Heart right ventricle (tissue), 16 donors: ENCODE results near the gene RASL10A. TPM values are rescaled to one million over a fixed set of nuclear protein-coding genes. Genes with fewer than 3 reads are reported as not detected.

Source experiments
- ATAC-seq, 8 donors: fragments of 200-7000 bp; cut with Tn5 transposase; one replicate each; pipeline ENCODE4 v1.9.1; 2020; ENCODE audit warnings: mild to moderate bottlenecking in 8 of 8, moderate library complexity in 8 of 8, moderate number of reproducible peaks in 1 of 8
- DNase-seq, 2 donors: peaks; one replicate each; pipeline ENCODE4 v3.0.0-alpha.2; 2020
- H3K27ac ChIP-seq, 10 donors: fragments of 200-600 bp; sonication (generic) in 2 of 10; one replicate each; pipeline versions ENCODE4 v1.5.0 to v1.8.0; 2020 to 2022; ENCODE audit warnings: mild to moderate bottlenecking in 3 of 10
- H3K27me3 ChIP-seq, 7 donors: fragments of 200-600 bp; one replicate each; pipeline ENCODE4 v1.8.0; 2021 to 2022; ENCODE audit warnings: mild to moderate bottlenecking in 2 of 7
- H3K36me3 ChIP-seq, 9 donors: fragments of 200-600 bp; sonication (generic) in 1 of 9; one replicate each; pipeline versions ENCODE4 v1.5.0 to v1.8.0; 2020 to 2022; ENCODE audit warnings: mild to moderate bottlenecking in 2 of 9
- H3K4me1 ChIP-seq, 9 donors: fragments of 200-600 bp; sonication (generic) in 1 of 9; one replicate each; pipeline versions ENCODE4 v1.5.0 to v1.8.0; 2020 to 2022; ENCODE audit warnings: mild to moderate bottlenecking in 4 of 9
- H3K4me3 ChIP-seq, 10 donors: fragments of 200-600 bp; sonication (generic) in 2 of 10; one replicate each; pipeline versions ENCODE4 v1.5.0 to v1.8.0; 2020 to 2022; ENCODE audit warnings: mild to moderate bottlenecking in 7 of 10, moderate library complexity in 2 of 10
- H3K9me3 ChIP-seq, 11 donors: fragments of 200-600 bp in 10 of 11; sonication (generic) in 2 of 11; one replicate each; pipeline versions ENCODE4 v1.5.0 to v1.8.0; 2013 to 2022; ENCODE audit warnings: mild to moderate bottlenecking in 2 of 11, control low read depth in 1 of 11, moderate library complexity in 1 of 11
- CTCF ChIP-seq, 9 donors: fragments of 200-600 bp; sonication (generic) in 2 of 9; IDR thresholded peaks; one replicate each; pipeline versions ENCODE4 v1.5.0 to v1.8.0; 2021 to 2022; ENCODE audit warnings: antibody characterized with exemption in 9 of 9, mild to moderate bottlenecking in 5 of 9, moderate library complexity in 1 of 9
- WGBS, 2 donors: extraction: QIAGEN DNeasy Blood & Tissue Kit; methylation state at CpG; one replicate each; pipeline ENCODE4 v1.1.7; 2013; ENCODE audit warnings: inconsistent platforms in 1 of 2; 5-methylcytosine and 5-hydroxymethylcytosine counted together
- intact Hi-C, 10 donors: fragments of 100-400 bp; cut with DNase I; formaldehyde crosslinking; loops; one replicate each; pipeline versions ENCODE4 v1.11.1 to v1.14.2; 2022
- polyA plus RNA-seq, 2 donors: library from polyadenylated mRNA; stranded (reverse); fragments of 200-250 nt; gene quantifications; one replicate each; pipeline ENCODE4 v1.2.3, GENCODE V29; 2013
- total RNA-seq, 10 donors: library from RNA; stranded (reverse); fragmentation: NEBNext Ultra II Directional in 3 of 10; extraction: Animal tissue kit (Norgen Biotek cat#: 25700) in 3 of 10; gene quantifications; one replicate each; pipeline versions ENCODE4 v1.2.1 to v1.2.4, GENCODE V29; 2021 to 2023
- donor health status: Arrhythmogenic right ventricular cardiomyopathy.
- donor health status: ischemic (EF 13 %, LVEDD 7.1; RV severe dilation, severe dysfunction).
- donor health status: healthy with polysubstance abuse.
- donor health status: DM: no; HTN: yes; CAD: no.
- donor health status: DM: no; HTN: no; CAD: no.
- donor health status: ischemic (EF 25% LVEDD 6.9; RV normal size, moderate dysfunction).
- donor health status: ischemic (EF 25% LVEDD 5.7; RV mildly dilated, moderate dysfunction).
- donor health status: healthy.
- donor health status: DM: yes; HTN: yes; CAD: no.
- donor health status: Ischemic cardiomyopathy.
- donor health status: ischemic (EF 35%, LVEDD 5.7; RV mildly dilated, moderate dysfunction).
- donor health status: nonischemic (EF 11% LVEDD 7.7; RV severe dilation, severe dysfunction).
- donor health status: DM: yes; HTN: yes; CAD: no.
- donor health status: PGD.
- donor health status: ischemic (EF 29% LVEDD 5.4; RV normal size, mild dysfunction).
- donor health status: nonischemic (EF 23%, LVEDD 6.1; RV moderate dilation, normal function).

The RASL10A gene
- total and polyA plus RNA-seq, 12 donors = 0.87 to 4.3 (median 1.7) TPM

- Histone ChIP-seq H3K27ac (no peak overlapping the region), H3K36me3 (peaks cover 0 to 100% (median 35%) of the 10 kb centered on the region in 9 donors)
- no peak for ATAC-seq
Observed at GRCh38 chr22:29335656-29336055, 20.2 kb upstream of the RASL10A start.

DNA sequence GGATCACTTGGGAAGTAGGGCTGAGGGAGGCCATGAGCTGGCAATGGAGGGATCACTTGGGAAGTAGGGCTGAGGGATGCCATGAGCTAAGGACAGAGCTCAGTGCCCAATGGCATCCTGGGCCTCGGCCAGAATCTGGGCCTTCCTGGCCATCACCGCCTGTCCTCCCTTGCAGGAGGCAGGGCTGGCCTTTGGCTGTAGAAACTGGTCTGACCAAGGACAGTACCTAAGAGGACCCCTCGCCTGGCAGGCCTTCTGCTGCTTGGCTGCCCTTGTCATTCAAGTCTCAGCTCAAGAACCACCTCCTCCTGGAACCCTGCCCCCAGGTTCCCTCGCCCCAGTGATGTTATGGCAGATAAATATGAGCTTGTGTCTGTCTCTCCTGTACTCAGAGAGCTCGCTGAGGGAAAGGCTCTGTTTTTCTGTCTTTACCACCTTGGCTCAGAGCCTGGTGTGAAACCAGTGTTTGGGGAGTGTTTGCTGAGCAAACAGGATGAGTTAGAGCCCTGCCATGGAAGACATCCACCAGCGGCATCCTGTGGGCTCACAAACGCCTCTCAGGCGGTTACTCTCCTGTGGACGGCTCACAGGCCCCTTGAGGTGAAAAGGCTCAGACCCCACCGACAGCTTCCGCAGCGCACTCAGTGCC, 19.3 kb upstream of the RASL10A start:
- Histone ChIP-seq H3K4me1 (peaks cover 0 to 24% (median 14%) of the 10 kb centered on the region in 9 donors), H3K4me3 (no peak overlapping the region), H3K27me3 (no peaks in the 10 kb centered on the region), H3K36me3 (peaks cover 0 to 100% (median 33%) of the 10 kb centered on the region in 9 donors), H3K9me3 (no peaks in the 10 kb centered on the region), H3K27ac (no peak overlapping the region)
- WGBS, 2 donors = 93 to 96% methylated on average over 12 of the region's 12 CpGs
- DNase-seq (no peak), ATAC-seq (no peak)
- intact Hi-C loops = no loop called here
- no peak for TF ChIP-seq CTCF (IDR thresholded peaks at IDR 0.05)

More at GRCh38 chr22:29335656-29336055, 20.2 kb upstream of the RASL10A start:
- Histone ChIP-seq H3K4me3 (no peak overlapping the region), H3K4me1 (peaks cover 0 to 18% (median 12%) of the 10 kb centered on the region in 9 donors), H3K27me3 (no peaks in the 10 kb centered on the region), H3K9me3 (no peaks in the 10 kb centered on the region)
- no peak for DNase-seq
- WGBS, 2 donors = 94% methylated on average over 11 of the region's 11 CpGs
- TF ChIP-seq CTCF (IDR thresholded peaks at IDR 0.05) = no peak
- intact Hi-C loops = no loop called here

DNA sequence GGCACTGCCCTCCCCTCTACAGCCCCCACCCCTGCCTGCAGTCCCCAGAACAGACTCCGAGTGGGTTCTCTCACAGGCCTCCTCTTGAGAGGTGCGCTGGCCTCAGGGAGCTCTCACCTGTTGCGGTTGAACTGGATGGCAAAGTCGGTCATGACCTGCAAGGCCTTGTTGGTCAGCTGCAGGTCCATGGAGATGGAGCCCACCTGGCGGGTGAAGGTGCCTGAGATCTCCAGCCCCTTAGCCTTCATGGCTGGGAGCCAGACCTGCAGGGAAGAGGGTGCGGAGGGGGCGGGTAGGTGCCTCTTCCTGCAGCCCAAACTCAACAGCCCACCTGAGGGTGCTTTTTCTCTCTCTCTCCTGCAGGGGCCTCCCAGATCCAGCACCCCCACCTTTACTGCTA, 18.7 kb upstream of the RASL10A start:
- no peak overlapping the region for H3K4me3 ChIP-seq
- no peak for TF ChIP-seq CTCF (IDR thresholded peaks at IDR 0.05)
- WGBS, 2 donors = 96 to 98% methylated on average over 7 of the region's 7 CpGs
- ATAC-seq = no peak
- intact Hi-C loops = no loop called here
- H3K9me3 ChIP-seq = no peaks in the 10 kb centered on the region
- H3K27ac ChIP-seq = no peak overlapping the region
- H3K27me3 ChIP-seq = no peaks in the 10 kb centered on the region
- peaks cover 0 to 24% (median 14%) of the 10 kb centered on the region in 9 donors for H3K4me1 ChIP-seq
- H3K36me3 ChIP-seq = peaks cover 0 to 100% (median 28%) of the 10 kb centered on the region in 9 donors
- DNase-seq = no peak

- intact Hi-C loops = no loop called here
- Histone ChIP-seq H3K4me3 (no peak overlapping the region), H3K9me3 (no peaks in the 10 kb centered on the region), H3K36me3 (peaks cover 0 to 100% (median 22%) of the 10 kb centered on the region in 9 donors), H3K27ac (no peak overlapping the region), H3K27me3 (no peaks in the 10 kb centered on the region), H3K4me1 (peaks cover 0 to 24% (median 14%) of the 10 kb centered on the region in 9 donors)
- 95 to 96% methylated on average over 8 of the region's 8 CpGs for WGBS, 2 donors
- DNase-seq = no peak
- TF ChIP-seq CTCF (IDR thresholded peaks at IDR 0.05) = no peak
- ATAC-seq = no peak
Observed at GRCh38 chr22:29332886-29333496, 17.5 kb upstream of the RASL10A start.
